Right atrium auricular region (tissue), 2 donors: ENCODE data around the gene MTMR11. TPM values are rescaled to one million over a fixed set of nuclear protein-coding genes. Genes with fewer than 3 reads are reported as not detected.

Experiments used
- DNase-seq: peaks from one replicate; pipeline ENCODE4 v3.0.0-alpha.2; 2019; ENCODE audit warnings: low spot score
- H3K27ac ChIP-seq, 2 donors: fragments of 200-600 bp; sonication (generic); 1 replicate in 1 of 2; 2 replicates in 1 of 2; pipeline ENCODE4 v1.5.1; 2016 to 2019
- H3K27me3 ChIP-seq, 2 donors: fragments of 200-600 bp; sonication (generic); one replicate each; pipeline versions ENCODE4 v1.5.1 to v1.6.0; 2017 to 2019
- H3K36me3 ChIP-seq: fragments of 200-600 bp; sonication (generic); one replicate; pipeline ENCODE4 v1.5.1; 2016
- H3K4me1 ChIP-seq, 2 donors: fragments of 200-600 bp; sonication (generic); one replicate each; pipeline versions ENCODE4 v1.5.1 to v1.6.0; 2017 to 2019
- H3K4me3 ChIP-seq, 2 donors: fragments of 200-600 bp; sonication (generic); 1 replicate in 1 of 2; 2 replicates in 1 of 2; pipeline ENCODE4 v1.5.1; 2017 to 2019; ENCODE audit warnings: mild to moderate bottlenecking in 1 of 2, moderate library complexity in 1 of 2
- H3K9me3 ChIP-seq, 2 donors: fragments of 200-600 bp; sonication (generic); one replicate each; pipeline ENCODE4 v1.5.1; 2019
- CTCF ChIP-seq, 2 donors: fragments of 200-600 bp; sonication (generic); IDR thresholded peaks; one replicate each; pipeline ENCODE4 v1.5.1; 2019; ENCODE audit warnings: antibody characterized with exemption in 2 of 2
- total RNA-seq, 2 donors: library from RNA; depleted of rRNA; stranded (reverse); fragments of >200 nt; gene quantifications; one replicate each; pipeline ENCODE4 v1.1.0, GENCODE V29; 2016

Gene MTMR11
- total RNA-seq, 2 donors from 2014 or later, result 1.6 to 9.6 TPM

- H3K4me1 ChIP-seq, result peaks cover 0 to 36% of the 10 kb centered on the region in 2 donors
- DNase-seq, result peak; percentile 13
- H3K36me3 ChIP-seq, result no peaks in the 10 kb centered on the region
- no peak overlapping the region for H3K4me3 ChIP-seq
- H3K27me3 ChIP-seq, result no peaks in the 10 kb centered on the region
- H3K27ac ChIP-seq, result no peak overlapping the region
- no peaks in the 10 kb centered on the region for H3K9me3 ChIP-seq
- no peak for TF ChIP-seq CTCF (IDR thresholded peaks at IDR 0.05)
These were observed 3.5 kb downstream of the MTMR11 start for GRCh38 chr1:149933208-149933607.

GRCh38 chr1:149932474-149932873 is 4.2 kb downstream of the MTMR11 start:
- no peaks in the 10 kb centered on the region for H3K36me3 ChIP-seq
- no peaks in the 10 kb centered on the region for H3K27me3 ChIP-seq
- H3K4me3 ChIP-seq, result no peak overlapping the region
- no peak overlapping the region for H3K27ac ChIP-seq
- no peaks in the 10 kb centered on the region for H3K9me3 ChIP-seq
- TF ChIP-seq CTCF (IDR thresholded peaks at IDR 0.05), result no peak
- peaks cover 0 to 31% of the 10 kb centered on the region in 2 donors for H3K4me1 ChIP-seq
- peak; percentile 23 for DNase-seq

GRCh38 chr1:149931212-149931790 is 5.4 kb downstream of the MTMR11 start:
- no peaks in the 10 kb centered on the region for H3K27me3 ChIP-seq
- peaks cover 0 to 29% of the 10 kb centered on the region in 2 donors for H3K4me1 ChIP-seq
- H3K36me3 ChIP-seq, result peaks cover 4% of the 10 kb centered on the region
- no peak overlapping the region for H3K4me3 ChIP-seq
- H3K9me3 ChIP-seq, result no peaks in the 10 kb centered on the region
- DNase-seq, result peak; percentile 26
- no peak overlapping the region for H3K27ac ChIP-seq
- TF ChIP-seq CTCF (IDR thresholded peaks at IDR 0.05), result no peak

GRCh38 chr1:149929856-149930255 is 6.8 kb downstream of the MTMR11 start:
- TF ChIP-seq CTCF (IDR thresholded peaks at IDR 0.05), result no peak
- H3K4me1 ChIP-seq, result peaks cover 0 to 25% of the 10 kb centered on the region in 2 donors
- no peak overlapping the region for H3K27ac ChIP-seq
- no peaks in the 10 kb centered on the region for H3K27me3 ChIP-seq
- H3K4me3 ChIP-seq, result no peak overlapping the region
- no peaks in the 10 kb centered on the region for H3K9me3 ChIP-seq
- DNase-seq, result no peak
- peaks cover 19% of the 10 kb centered on the region for H3K36me3 ChIP-seq

GRCh38 chr1:149928401-149928724 is 8.3 kb downstream of the MTMR11 start:
- Histone ChIP-seq H3K9me3 (no peaks in the 10 kb centered on the region), H3K27me3 (no peaks in the 10 kb centered on the region), H3K4me3 (peak overlapping the region; percentile 76 to 77), H3K4me1 (peaks cover 0 to 25% of the 10 kb centered on the region in 2 donors), H3K36me3 (peaks cover 34% of the 10 kb centered on the region), H3K27ac (peak overlapping the region; percentile 96 to 98)
- DNase-seq, result no peak
- no peak for TF ChIP-seq CTCF (IDR thresholded peaks at IDR 0.05)
